ENCODE measurements around the gene SKA2. TPM values are rescaled to one million over a fixed set of nuclear protein-coding genes. Genes with fewer than 3 reads are reported as not detected.

The SKA2 gene
- total RNA-seq (ENCODE audit: unreplicated experiment): 44.3 TPM
- long read RNA-seq, transcript SKA2-201 (4 exons, 2,798 nt): major isoform, 6 of 20 reads
- long read RNA-seq, transcript SKA2-206 (3 exons, 595 nt): minor isoform, 5 of 20 reads
- long read RNA-seq, partial matches to known transcripts: 0 of 20 reads
- long read RNA-seq, other reads (novel, unspliced or antisense): 3 of 20 reads

DNA sequence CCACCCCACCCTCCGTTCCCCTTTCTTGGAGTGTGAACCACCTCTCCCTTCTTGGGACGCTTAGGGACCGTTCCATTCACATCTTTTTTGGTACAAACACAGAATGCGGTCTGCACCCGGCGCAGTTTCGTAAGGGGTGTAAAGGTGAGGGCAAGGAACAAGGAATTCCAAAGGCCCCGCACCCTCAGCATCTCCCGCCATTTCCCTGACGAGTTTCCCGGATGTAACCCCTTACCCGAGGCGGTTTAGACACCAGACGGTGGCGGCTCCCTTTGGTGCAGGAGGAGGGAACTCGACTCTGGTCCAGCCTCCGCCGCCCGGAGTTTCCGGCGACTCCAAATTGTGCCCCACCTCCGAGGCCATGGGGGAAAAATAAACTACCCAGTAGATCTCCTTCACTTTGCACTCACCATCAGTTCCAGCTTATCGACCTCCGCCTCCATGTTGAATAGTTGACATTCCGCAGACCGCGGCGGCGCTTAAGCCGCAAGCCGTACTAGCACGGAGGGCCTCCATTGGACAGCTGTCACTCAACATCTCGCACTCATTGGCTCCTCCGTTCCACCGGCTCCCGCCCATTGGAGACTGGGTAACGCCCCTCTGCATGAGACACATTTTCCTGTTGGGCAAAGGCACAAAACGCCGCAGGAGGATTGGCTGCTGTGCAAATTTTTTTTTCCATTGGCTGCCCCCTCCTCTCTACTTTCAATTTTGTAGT lies at the start of gene SKA2:
SKA2 (minus strand) TSS at position 466 of the 718 bp plus-strand sequence; CDS start at position 443, 23 bp downstream.
- no peak for TF ChIP-seq CTCF (IDR thresholded peaks at IDR 0.05; ENCODE audit: unreplicated experiment)
- H3K27ac Mint-ChIP-seq (ENCODE audit: unreplicated experiment): no peak within 1 kb of the TSS
- H3K4me3 Mint-ChIP-seq (ENCODE audit: unreplicated experiment): no peak within 1 kb of the TSS
- H3K27me3 Mint-ChIP-seq (ENCODE audit: unreplicated experiment): no peaks in the 10 kb centered on the region
- peaks cover 10% of the 10 kb centered on the region for H3K4me1 Mint-ChIP-seq (ENCODE audit: unreplicated experiment)
- DNase-seq (ENCODE audit: low spot score): peak; percentile 92
- H3K9me3 Mint-ChIP-seq (ENCODE audit: unreplicated experiment): no peaks in the 10 kb centered on the region
- no peaks in the 10 kb centered on the region for H3K36me3 Mint-ChIP-seq (ENCODE audit: low read depth, unreplicated experiment)

- no peak for TF ChIP-seq CTCF (IDR thresholded peaks at IDR 0.05; ENCODE audit: unreplicated experiment)
- Mint-ChIP-seq H3K27me3 (ENCODE audit: unreplicated experiment) (no peaks in the 10 kb centered on the region), H3K4me1 (ENCODE audit: unreplicated experiment) (no peaks in the 10 kb centered on the region), H3K36me3 (ENCODE audit: low read depth, unreplicated experiment) (peaks cover 10% of the 10 kb centered on the region), H3K4me3 (ENCODE audit: unreplicated experiment) (no peak overlapping the region), H3K27ac (ENCODE audit: unreplicated experiment) (no peak overlapping the region), H3K9me3 (ENCODE audit: unreplicated experiment) (no peaks in the 10 kb centered on the region)
- DNase-seq (ENCODE audit: low spot score): no peak
Measured at GRCh38 chr17:59202320-59202719, 47.3 kb upstream of the SKA2 start.

DNA sequence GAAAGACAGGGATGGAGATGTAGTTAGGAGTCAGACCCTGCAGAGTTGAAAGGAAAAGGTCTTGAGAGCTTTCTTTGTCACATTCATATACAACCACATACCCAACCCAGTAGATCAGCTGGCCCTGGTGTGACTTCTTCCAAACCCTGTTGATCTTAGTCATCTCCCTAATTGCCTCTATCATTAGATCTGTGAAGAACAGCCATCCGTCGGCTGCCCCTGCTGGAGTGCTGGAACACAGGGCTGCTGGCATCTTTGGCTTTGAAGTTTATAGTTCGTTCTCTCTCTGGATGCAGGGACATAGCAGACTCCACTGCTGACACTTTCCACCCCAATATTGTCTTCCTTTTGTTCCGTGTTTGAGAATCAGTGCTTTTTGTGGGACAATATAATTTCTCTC lies 44.4 kb upstream of the SKA2 start:
- peaks cover 10% of the 10 kb centered on the region for H3K36me3 Mint-ChIP-seq (ENCODE audit: low read depth, unreplicated experiment)
- no peak for TF ChIP-seq CTCF (IDR thresholded peaks at IDR 0.05; ENCODE audit: unreplicated experiment)
- no peak overlapping the region for H3K4me3 Mint-ChIP-seq (ENCODE audit: unreplicated experiment)
- DNase-seq (ENCODE audit: low spot score): no peak
- H3K27me3 Mint-ChIP-seq (ENCODE audit: unreplicated experiment): no peaks in the 10 kb centered on the region
- no peaks in the 10 kb centered on the region for H3K4me1 Mint-ChIP-seq (ENCODE audit: unreplicated experiment)
- H3K27ac Mint-ChIP-seq (ENCODE audit: unreplicated experiment): no peak overlapping the region
- H3K9me3 Mint-ChIP-seq (ENCODE audit: unreplicated experiment): no peaks in the 10 kb centered on the region

DNA sequence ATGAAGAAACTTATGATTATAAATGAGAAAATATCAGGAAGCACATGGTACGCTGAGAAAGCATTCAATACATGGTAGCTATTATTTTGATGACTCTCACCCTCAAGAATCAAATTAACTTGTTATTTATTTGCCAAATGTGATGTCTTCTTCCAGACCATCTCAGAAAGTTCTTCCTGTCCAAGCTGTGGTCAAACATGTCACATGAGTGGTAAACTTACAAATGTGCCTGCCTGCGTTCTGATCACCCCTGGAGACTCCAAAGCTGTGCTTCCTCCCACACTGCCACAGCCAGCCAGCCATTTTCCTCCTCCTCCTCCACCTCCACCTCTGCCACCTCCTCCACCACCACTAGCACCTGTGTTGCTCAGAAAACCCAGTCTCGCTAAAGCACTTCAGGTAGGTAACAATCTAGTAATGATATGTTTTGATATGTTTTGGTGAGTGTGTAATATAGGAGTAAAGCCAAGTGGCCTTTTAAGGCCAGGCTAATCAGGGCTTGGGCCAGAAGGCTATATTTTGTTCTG lies 38.4 kb upstream of the SKA2 start:
- no peak for TF ChIP-seq CTCF (IDR thresholded peaks at IDR 0.05; ENCODE audit: unreplicated experiment)
- Mint-ChIP-seq H3K27me3 (ENCODE audit: unreplicated experiment) (no peaks in the 10 kb centered on the region), H3K9me3 (ENCODE audit: unreplicated experiment) (no peaks in the 10 kb centered on the region), H3K4me1 (ENCODE audit: unreplicated experiment) (no peaks in the 10 kb centered on the region), H3K27ac (ENCODE audit: unreplicated experiment) (no peak overlapping the region), H3K4me3 (ENCODE audit: unreplicated experiment) (no peak overlapping the region), H3K36me3 (ENCODE audit: low read depth, unreplicated experiment) (peaks cover 3% of the 10 kb centered on the region)
- no peak for DNase-seq (ENCODE audit: low spot score)

GRCh38 chr17:59190806-59191205 lies 35.8 kb upstream of the SKA2 start:
- Mint-ChIP-seq H3K9me3 (ENCODE audit: unreplicated experiment) (no peaks in the 10 kb centered on the region), H3K27me3 (ENCODE audit: unreplicated experiment) (no peaks in the 10 kb centered on the region), H3K4me1 (ENCODE audit: unreplicated experiment) (no peaks in the 10 kb centered on the region), H3K27ac (ENCODE audit: unreplicated experiment) (no peak overlapping the region), H3K36me3 (ENCODE audit: low read depth, unreplicated experiment) (peaks cover 3% of the 10 kb centered on the region), H3K4me3 (ENCODE audit: unreplicated experiment) (no peak overlapping the region)
- no peak for TF ChIP-seq CTCF (IDR thresholded peaks at IDR 0.05; ENCODE audit: unreplicated experiment)
- no peak for DNase-seq (ENCODE audit: low spot score)

All from endothelial cell (in vitro differentiated cells).